HS-27A (cell line): ENCODE measurements around the gene PAX8.

Experiments used
- DNase-seq: peaks from one replicate; pipeline ENCODE4 v3.0.0-alpha.2; 2012; ENCODE audit warnings: low read depth, missing footprints

PAX8 gene

GRCh38 chr2:113182471-113183260 is 96.1 kb downstream of the PAX8 start:
- no peak for DNase-seq

- no peak for DNase-seq
These were observed 97.3 kb downstream of the PAX8 start for GRCh38 chr2:113181258-113182051.

- no peak for DNase-seq
These were observed 98.4 kb downstream of the PAX8 start for GRCh38 chr2:113180131-113180946.

GRCh38 chr2:113179446-113180045 is 99.2 kb downstream of the PAX8 start:
- DNase-seq = no peak

- DNase-seq = no peak
These were observed 99.8 kb downstream of the PAX8 start for GRCh38 chr2:113178891-113179290.

- DNase-seq = no peak
These were observed 100.5 kb downstream of the PAX8 start for GRCh38 chr2:113178069-113178746.

- no peak for DNase-seq
These were observed 101.9 kb downstream of the PAX8 start for GRCh38 chr2:113176696-113177355.

GRCh38 chr2:113175736-113176695 is 102.7 kb downstream of the PAX8 start:
- DNase-seq = no peak

- no peak for DNase-seq
These were observed 103.6 kb downstream of the PAX8 start for GRCh38 chr2:113175042-113175628.

- DNase-seq = no peak
These were observed 104.4 kb downstream of the PAX8 start for GRCh38 chr2:113174376-113174750.

- no peak for DNase-seq
These were observed 105.0 kb downstream of the PAX8 start, which contains the start of gene PSD4 for GRCh38 chr2:113173542-113174375. TSS of gene PSD4 (plus strand) at chr2:113173971. CDS start at chr2:113182457, 8,486 bp downstream.

- DNase-seq = no peak
These were observed 105.8 kb downstream of the PAX8 start for GRCh38 chr2:113172721-113173541.

GRCh38 chr2:113171334-113172075 is 107.2 kb downstream of the PAX8 start:
- DNase-seq = no peak

- no peak for DNase-seq
These were observed 109.1 kb downstream of the PAX8 start for GRCh38 chr2:113169586-113169985.

GRCh38 chr2:113169002-113169530 is 109.7 kb downstream of the PAX8 start:
- no peak for DNase-seq

- no peak for DNase-seq
These were observed 110.8 kb downstream of the PAX8 start for GRCh38 chr2:113167962-113168340.
